Suprapubic skin (tissue), 3 donors: ENCODE measurements around the gene MLYCD.

ENCODE experiments used
- CTCF ChIP-seq, 2 donors: fragments of 200-600 bp in 1 of 2; fragments of 450-650 bp in 1 of 2; sonication (generic) in 1 of 2; IDR thresholded peaks; one replicate each; pipeline ENCODE4 v1.5.1; 2016 to 2019; ENCODE audit warnings: antibody characterized with exemption in 2 of 2, mild to moderate bottlenecking in 1 of 2, moderate library complexity in 1 of 2
- EP300 ChIP-seq: sonication (generic); formaldehyde crosslinking; IDR thresholded peaks from one replicate; pipeline ENCODE4 v1.6.1; 2017; ENCODE audit warnings: antibody characterized with exemption

GRCh38 chr16:83943516-83944050 is 44.7 kb downstream of the MLYCD start:
- TF ChIP-seq CTCF (IDR thresholded peaks at IDR 0.05) (no peak), EP300 (no peak)
